IMR-90 (cell line): ENCODE measurements around the gene WHRN. TPM values are rescaled to one million over a fixed set of nuclear protein-coding genes. Genes with fewer than 3 reads are reported as not detected.

ENCODE experiments used
- ATAC-seq: fragments of 200-7000 bp; cut with Tn5 transposase; 2 replicates; pipeline ENCODE4 v1.9.1; 2020; ENCODE audit warnings: low read depth, mild to moderate bottlenecking, moderate library complexity
- BruUV-seq: library from RNA; stranded (reverse); fragments of 400-500 nt; replicated peaks from 2 replicates; lab custom pipeline; 2021; lab: Mats Ljungman, UMichigan
- CTCF ChIA-PET: fragments of 300-600 bp; formaldehyde crosslinking; extraction: SDS; loops from one replicate; lab custom pipeline; 2021; ENCODE audit warnings: antibody characterized with exemption; lab: Yijun Ruan, JAX
- POLR2A ChIA-PET: fragments of 300-600 bp; sonication (Branson Sonifier 250); formaldehyde crosslinking; loops from one replicate; lab custom pipeline; 2022; ENCODE audit warnings: antibody characterized with exemption; ENCODE audit not compliant: unreplicated experiment; lab: Charles Lee
- DNase-seq: peaks from one replicate; pipeline ENCODE4 v3.0.0; 2013
- H2AFZ ChIP-seq: replicated peaks from 2 replicates; pipeline ENCODE3; 2013; ENCODE audit warnings: low read length, mild to moderate bottlenecking; ENCODE audit not compliant: poor library complexity
- H2AK5ac ChIP-seq: 2 replicates; pipeline ENCODE4 v1.6.1; 2013; ENCODE audit warnings: low read depth, low read length, inconsistent platforms
- H2AK9ac ChIP-seq: replicated peaks from 2 replicates; pipeline ENCODE3; 2013; ENCODE audit warnings: mild to moderate bottlenecking, low read depth, low read length, moderate library complexity; ENCODE audit not compliant: poor library complexity
- H2BK120ac ChIP-seq: 2 replicates; pipeline ENCODE4 v1.6.1; 2013; ENCODE audit warnings: low read depth, low read length, inconsistent platforms
- H2BK15ac ChIP-seq: 3 replicates; pipeline ENCODE4 v1.6.1; 2013; ENCODE audit warnings: low read depth, low read length, inconsistent platforms
- H2BK20ac ChIP-seq: 2 replicates; pipeline ENCODE4 v1.6.1; 2013; ENCODE audit warnings: low read depth, mild to moderate bottlenecking, inconsistent platforms, low read length, moderate library complexity
- H2BK5ac ChIP-seq: 2 replicates; pipeline ENCODE4 v1.6.1; 2013; ENCODE audit warnings: mild to moderate bottlenecking, low read depth, low read length, inconsistent platforms; ENCODE audit not compliant: poor library complexity, severe bottlenecking
- H3K14ac ChIP-seq: replicated peaks from 2 replicates; pipeline ENCODE4 v1.6.1; 2013; ENCODE audit warnings: low read depth, low read length, inconsistent platforms
- H3K18ac ChIP-seq: 2 replicates; pipeline ENCODE4 v1.6.1; 2013; ENCODE audit warnings: low read depth, low read length, control low read depth
- H3K23ac ChIP-seq: 2 replicates; pipeline ENCODE4 v1.6.1; 2013; ENCODE audit warnings: low read depth, low read length, inconsistent platforms
- H3K27ac ChIP-seq: 2 replicates; pipeline ENCODE4 v1.5.1; 2013; ENCODE audit warnings: mild to moderate bottlenecking, control low read depth, low read length; ENCODE audit not compliant: insufficient read depth
- H3K27me3 ChIP-seq: 2 replicates; pipeline ENCODE4 v1.6.1; 2013; ENCODE audit warnings: low read length; ENCODE audit not compliant: control insufficient read depth, insufficient read depth
- H3K36me3 ChIP-seq: 2 replicates; pipeline ENCODE4 v1.6.1; 2013; ENCODE audit warnings: low read length, mixed read lengths; ENCODE audit not compliant: control insufficient read depth, insufficient read depth
- H3K4ac ChIP-seq: 2 replicates; pipeline ENCODE4 v1.6.1; 2013; ENCODE audit warnings: low read depth, low read length, inconsistent platforms
- H3K4me1 ChIP-seq: 2 replicates; pipeline ENCODE4 v1.6.1; 2013; ENCODE audit warnings: low read length, mixed read lengths; ENCODE audit not compliant: control insufficient read depth, insufficient read depth
- H3K4me2 ChIP-seq: 2 replicates; pipeline ENCODE4 v1.6.1; 2013; ENCODE audit warnings: low read depth, mild to moderate bottlenecking, control low read depth, low read length, moderate library complexity
- H3K4me3 ChIP-seq: 2 replicates; pipeline ENCODE4 v1.5.1; 2013; ENCODE audit warnings: low read depth, mild to moderate bottlenecking, control low read depth, low read length, moderate library complexity; ENCODE audit not compliant: insufficient read depth
- H3K56ac ChIP-seq: 2 replicates; pipeline ENCODE4 v1.6.1; 2013; ENCODE audit warnings: low read length, inconsistent platforms; ENCODE audit not compliant: insufficient read depth; ENCODE audit errors: extremely low read depth
- H3K79me1 ChIP-seq, 2 experiments: 2 replicates each; pipeline ENCODE4 v1.6.1; 2013; ENCODE audit warnings: low read length in 2 of 2, inconsistent platforms in 1 of 2, low read depth in 1 of 2
- H3K9ac ChIP-seq: 2 replicates; pipeline ENCODE4 v1.6.1; 2013; ENCODE audit warnings: low read depth, low read length, control low read depth
- H3K9me1 ChIP-seq: 2 replicates; pipeline ENCODE4 v1.6.1; 2013; ENCODE audit warnings: low read length, inconsistent platforms; ENCODE audit not compliant: insufficient read depth
- H3K9me3 ChIP-seq: 2 replicates; pipeline ENCODE4 v1.6.1; 2013; ENCODE audit warnings: low read length; ENCODE audit not compliant: control insufficient read depth, insufficient read depth
- H4K20me1 ChIP-seq: 2 replicates; pipeline ENCODE4 v1.6.1; 2013; ENCODE audit warnings: low read length, inconsistent platforms; ENCODE audit not compliant: insufficient read depth
- H4K5ac ChIP-seq: 2 replicates; pipeline ENCODE4 v1.6.1; 2013; ENCODE audit warnings: mild to moderate bottlenecking, low read depth, low read length, control low read depth
- H4K8ac ChIP-seq, 2 experiments: 2 replicates each; pipeline ENCODE4 v1.6.1; 2013; ENCODE audit warnings: low read depth in 2 of 2, low read length in 2 of 2, control low read depth in 1 of 2, inconsistent platforms in 1 of 2
- H4K91ac ChIP-seq: 2 replicates; pipeline ENCODE4 v1.6.1; 2013; ENCODE audit warnings: low read depth, low read length, inconsistent platforms; ENCODE audit not compliant: insufficient read depth
- ELK1 ChIP-seq: fragments of 150-350 bp; IDR thresholded peaks from 2 replicates; pipeline ENCODE4 v1.6.1; 2016; ENCODE audit warnings: low read depth, mild to moderate bottlenecking, low read length, moderate library complexity, borderline replicate concordance
- MAZ ChIP-seq: IDR thresholded peaks from 2 replicates; pipeline ENCODE4 v1.6.1; 2012; ENCODE audit warnings: low read depth, mild to moderate bottlenecking, low read length, improper control_type of control experiment, moderate library complexity, borderline replicate concordance
- MXI1 ChIP-seq: IDR thresholded peaks from 2 replicates; pipeline ENCODE4 v1.6.1; 2012; ENCODE audit warnings: low read depth, mild to moderate bottlenecking, low read length, moderate library complexity, borderline replicate concordance
- WGBS, 2 experiments: methylation state at CpG; one replicate each; pipeline versions ENCODE4 v1.1.5 to v1.1.7; 2013; ENCODE audit warnings: missing lambda C conversion rate in 2 of 2; ENCODE audit not compliant: insufficient read length in 1 of 2; ENCODE audit errors: extremely low coverage in 2 of 2; 5-methylcytosine and 5-hydroxymethylcytosine counted together
- dilution Hi-C: fragments of 300-500 bp; cut with HindIII; formaldehyde crosslinking; loops from one replicate; pipeline ENCODE4 v1.14.3; 2018; ENCODE audit warnings: low sequenced_read_pairs; ENCODE audit not compliant: unreplicated experiment
- in situ Hi-C: fragments of 300-500 bp; cut with MboI; formaldehyde crosslinking; loops from 3 replicates; pipeline ENCODE4 v1.14.3; 2019; ENCODE audit warnings: low sequenced_read_pairs, inconsistent platforms, mixed read lengths
- intact Hi-C: fragments of 100-400 bp; cut with micrococcal nuclease; formaldehyde crosslinking; loops from 2 replicates; pipeline ENCODE4 v1.10.0; 2022
- polyA plus RNA-seq, 3 experiments: library from polyadenylated mRNA; depleted of rRNA; stranded (reverse); fragments of >200 nt; gene quantifications; 2 replicates each; pipeline ENCODE4 v1.2.3, GENCODE V29; 2012; ENCODE audit warnings: low replicate concordance in 1 of 3
- total RNA-seq: library from RNA; depleted of rRNA; stranded (reverse); fragments of >200 nt; gene quantifications from 2 replicates; pipeline ENCODE4 v1.2.3, GENCODE V29; 2012

The WHRN gene
- total and polyA plus RNA-seq, 2 of the 4 experiments (the other 2 are of a cell fraction): 0.18 to 2.6 TPM

- intact Hi-C loops: no loop called here
- Histone ChIP-seq H2AFZ (no peak overlapping the region), H3K27ac (no peak overlapping the region), H3K4me1 (peaks cover 4% of the 10 kb centered on the region), H3K4me3 (no peak overlapping the region), H2BK20ac (no peak overlapping the region), H3K9ac (no peak overlapping the region), H3K27me3 (peaks cover 4% of the 10 kb centered on the region; the same call in 1 of the 2 replicates), H3K79me1 (peaks cover 0 to 7% of the 10 kb centered on the region in 2 experiments; a peak in 1 of 4 replicates), H3K9me3 (no peaks in the 10 kb centered on the region), H3K56ac (no peak overlapping the region), H4K8ac (no peak overlapping the region), H3K36me3 (no peaks in the 10 kb centered on the region), H3K14ac (0 out of 2 replicates have a peak overlapping the region, but pooled peaks have one; percentile 37), H3K4ac (no peak overlapping the region), H3K4me2 (no peak overlapping the region), H4K20me1 (no peaks in the 10 kb centered on the region), H2BK15ac (no peak overlapping the region), H2AK5ac (no peak overlapping the region), H3K23ac (no peak overlapping the region), H2BK5ac (no peak overlapping the region), H3K18ac (no peak overlapping the region), H4K5ac (no peak overlapping the region), H3K9me1 (peaks cover 11% of the 10 kb centered on the region; the same call in 1 of the 2 replicates), H2AK9ac (no peak overlapping the region), H2BK120ac (no peak overlapping the region), H4K91ac (no peak overlapping the region)
- ATAC-seq (no peak), DNase-seq (no peak)
- dilution Hi-C loops: no loop called here
- POLR2A ChIA-PET: no interaction called here
- in situ Hi-C loops: loop anchor here (10.0 kb wide), 1 partner anchor 531 kb away; no protein-coding TSS in a partner anchor
- 100% methylated on average over 2 of the region's 3 CpGs; no CpG with 5 or more reads in 1 of the 2 experiments for WGBS, 2 experiments
- CTCF ChIA-PET: no interaction called here
- TF ChIP-seq MAZ (no peak), MXI1 (no peak), ELK1 (no peak)
- BruUV-seq: no TSS peak
Observed at GRCh38 chr9:114483499-114483898, 21.8 kb downstream of the WHRN start.
